Measurements from ENCODE around the gene FDX1.

FDX1 gene

DNA sequence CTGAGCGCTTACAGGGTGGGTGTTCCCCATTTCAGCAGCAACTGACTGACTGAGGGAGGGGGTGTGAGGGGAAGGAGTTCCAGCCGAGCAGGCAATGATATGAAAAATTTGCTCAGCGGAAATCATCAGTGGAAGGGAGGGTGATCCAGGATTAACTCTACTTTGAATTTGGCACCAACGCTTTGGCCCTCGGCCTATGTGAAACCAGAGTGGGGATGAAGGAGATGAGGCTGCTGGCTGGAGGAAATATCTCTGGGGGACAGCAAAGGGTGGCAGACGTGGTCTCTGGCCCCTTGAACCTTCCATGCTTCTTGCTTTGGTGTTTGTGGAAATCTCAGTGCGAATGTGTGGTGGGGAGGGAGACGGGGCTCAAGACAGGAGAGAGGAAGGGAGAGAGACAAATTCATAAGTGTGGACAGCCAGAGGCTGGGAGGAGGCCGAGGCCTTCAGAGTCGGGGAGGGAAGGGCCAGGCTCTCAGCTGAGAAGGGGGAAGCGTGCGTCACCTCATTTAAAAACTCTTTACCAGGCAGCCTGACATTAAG is 83.6 kb downstream of the FDX1 start:
- DNase-seq = no peak

GRCh38 chr11:110513846-110514437 is 84.2 kb downstream of the FDX1 start:
- no peak for DNase-seq
